Osteocyte (in vitro differentiated cells): ENCODE results near the gene HOMER2. TPM values are rescaled to one million over a fixed set of nuclear protein-coding genes. Genes with fewer than 3 reads are reported as not detected.

ENCODE experiments used
- DNase-seq: peaks from one replicate; pipeline ENCODE4 v3.0.0; 2021; ENCODE audit warnings: mixed read lengths; ENCODE audit not compliant: unreplicated experiment; ENCODE audit errors: extremely low spot score
- H3K27ac Mint-ChIP-seq: one replicate; pipeline ENCODE4 v1.8.0; 2021; ENCODE audit warnings: mild to moderate bottlenecking, mixed read lengths; ENCODE audit not compliant: unreplicated experiment
- H3K27me3 Mint-ChIP-seq: one replicate; pipeline ENCODE4 v1.8.0; 2021; ENCODE audit warnings: mixed read lengths; ENCODE audit not compliant: unreplicated experiment
- H3K36me3 Mint-ChIP-seq: one replicate; pipeline ENCODE4 v1.8.0; 2021; ENCODE audit warnings: mixed read lengths; ENCODE audit not compliant: unreplicated experiment
- H3K4me1 Mint-ChIP-seq: one replicate; pipeline ENCODE4 v1.8.0; 2021; ENCODE audit warnings: mixed read lengths; ENCODE audit not compliant: unreplicated experiment
- H3K4me3 Mint-ChIP-seq: one replicate; pipeline ENCODE4 v1.8.0; 2021; ENCODE audit warnings: mild to moderate bottlenecking, moderate library complexity, mixed read lengths; ENCODE audit not compliant: unreplicated experiment
- H3K9me3 Mint-ChIP-seq: one replicate; pipeline ENCODE4 v1.8.0; 2021; ENCODE audit warnings: mixed read lengths; ENCODE audit not compliant: unreplicated experiment
- total RNA-seq: library from RNA; stranded (reverse); gene quantifications from 2 replicates; pipeline ENCODE4 v1.2.1, GENCODE V29; 2021
- TF ChIP-seq, protein P1 (sequence below): fragments of 200-600 bp; sonication (generic); IDR thresholded peaks from 2 replicates; pipeline ENCODE4 v1.5.0; 2021; ENCODE audit warnings: antibody characterized with exemption, mild to moderate bottlenecking, moderate library complexity

Gene HOMER2
- total RNA-seq, 1 donor from 2014 or later, result 6.3 TPM

DNA sequence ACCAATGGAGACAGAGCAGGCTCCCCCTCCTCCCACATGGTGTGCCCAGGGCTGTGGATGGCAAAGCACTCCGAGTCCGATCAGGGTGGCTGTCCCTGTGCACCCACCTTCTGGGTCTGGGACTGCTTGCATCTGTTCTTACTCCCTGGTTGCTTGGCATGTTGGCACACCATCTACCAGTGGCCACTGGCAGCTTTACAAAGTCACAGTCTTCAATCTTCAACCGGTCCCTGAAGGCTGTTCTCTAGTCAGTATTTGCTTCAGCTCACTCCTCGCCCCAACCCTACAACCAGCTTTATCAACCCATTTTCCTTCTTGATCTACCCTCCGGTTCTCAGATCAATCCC, 14.8 kb downstream of the HOMER2 start:
- H3K9me3 Mint-ChIP-seq, result no peaks in the 10 kb centered on the region
- H3K4me3 Mint-ChIP-seq, result no peak overlapping the region
- no peaks in the 10 kb centered on the region for H3K27me3 Mint-ChIP-seq
- DNase-seq, result no peak
- H3K4me1 Mint-ChIP-seq, result no peaks in the 10 kb centered on the region
- no peak overlapping the region for H3K27ac Mint-ChIP-seq
- H3K36me3 Mint-ChIP-seq, result no peaks in the 10 kb centered on the region
- TF ChIP-seq, protein P1, sequence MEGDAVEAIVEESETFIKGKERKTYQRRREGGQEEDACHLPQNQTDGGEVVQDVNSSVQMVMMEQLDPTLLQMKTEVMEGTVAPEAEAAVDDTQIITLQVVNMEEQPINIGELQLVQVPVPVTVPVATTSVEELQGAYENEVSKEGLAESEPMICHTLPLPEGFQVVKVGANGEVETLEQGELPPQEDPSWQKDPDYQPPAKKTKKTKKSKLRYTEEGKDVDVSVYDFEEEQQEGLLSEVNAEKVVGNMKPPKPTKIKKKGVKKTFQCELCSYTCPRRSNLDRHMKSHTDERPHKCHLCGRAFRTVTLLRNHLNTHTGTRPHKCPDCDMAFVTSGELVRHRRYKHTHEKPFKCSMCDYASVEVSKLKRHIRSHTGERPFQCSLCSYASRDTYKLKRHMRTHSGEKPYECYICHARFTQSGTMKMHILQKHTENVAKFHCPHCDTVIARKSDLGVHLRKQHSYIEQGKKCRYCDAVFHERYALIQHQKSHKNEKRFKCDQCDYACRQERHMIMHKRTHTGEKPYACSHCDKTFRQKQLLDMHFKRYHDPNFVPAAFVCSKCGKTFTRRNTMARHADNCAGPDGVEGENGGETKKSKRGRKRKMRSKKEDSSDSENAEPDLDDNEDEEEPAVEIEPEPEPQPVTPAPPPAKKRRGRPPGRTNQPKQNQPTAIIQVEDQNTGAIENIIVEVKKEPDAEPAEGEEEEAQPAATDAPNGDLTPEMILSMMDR, result no peak

DNA sequence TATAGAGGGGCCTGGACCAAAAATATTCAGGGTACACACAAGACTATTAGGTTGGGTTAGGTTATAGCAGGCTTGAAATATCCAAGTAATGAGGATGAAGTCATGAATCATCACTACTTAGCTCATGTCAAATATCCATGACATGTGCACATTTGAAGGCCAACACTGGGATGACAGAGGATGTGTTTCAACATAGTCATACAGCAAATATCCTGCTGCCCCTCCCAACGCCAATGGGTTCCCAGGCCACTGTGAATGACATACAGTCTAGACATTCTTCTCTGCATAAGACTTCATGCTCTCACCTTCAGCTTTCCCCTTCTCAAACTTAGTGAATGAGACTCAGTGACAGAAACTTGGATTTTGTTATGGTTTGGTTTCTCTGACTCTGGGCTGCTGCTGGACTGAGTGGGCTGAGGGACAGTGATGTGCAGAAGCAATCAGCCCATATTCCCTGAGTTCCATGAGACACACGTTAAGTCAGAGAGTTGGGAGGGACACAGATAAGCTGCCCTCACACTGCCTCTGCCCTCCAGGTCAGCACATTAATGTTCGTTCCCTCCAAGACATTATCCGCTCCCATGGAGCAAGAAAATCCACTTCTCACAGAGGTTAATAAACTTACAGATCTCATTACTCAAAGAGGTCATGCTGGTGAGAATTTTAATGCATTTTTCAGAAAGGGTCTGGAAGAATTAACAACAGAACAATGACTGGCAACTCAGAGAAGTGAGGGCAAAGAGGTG, 15.4 kb downstream of the HOMER2 start:
- Mint-ChIP-seq H3K27me3 (no peaks in the 10 kb centered on the region), H3K4me1 (no peaks in the 10 kb centered on the region), H3K27ac (no peak overlapping the region), H3K36me3 (no peaks in the 10 kb centered on the region), H3K9me3 (no peaks in the 10 kb centered on the region), H3K4me3 (no peak overlapping the region)
- TF ChIP-seq, protein P1, result no peak
- DNase-seq, result no peak

- H3K27me3 Mint-ChIP-seq, result no peaks in the 10 kb centered on the region
- H3K36me3 Mint-ChIP-seq, result no peaks in the 10 kb centered on the region
- H3K9me3 Mint-ChIP-seq, result no peaks in the 10 kb centered on the region
- no peak for DNase-seq
- no peak overlapping the region for H3K4me3 Mint-ChIP-seq
- H3K4me1 Mint-ChIP-seq, result no peaks in the 10 kb centered on the region
- no peak overlapping the region for H3K27ac Mint-ChIP-seq
- TF ChIP-seq, protein P1, result no peak
Measured at GRCh38 chr15:82935382-82935781, 17.1 kb downstream of the HOMER2 start.

DNA sequence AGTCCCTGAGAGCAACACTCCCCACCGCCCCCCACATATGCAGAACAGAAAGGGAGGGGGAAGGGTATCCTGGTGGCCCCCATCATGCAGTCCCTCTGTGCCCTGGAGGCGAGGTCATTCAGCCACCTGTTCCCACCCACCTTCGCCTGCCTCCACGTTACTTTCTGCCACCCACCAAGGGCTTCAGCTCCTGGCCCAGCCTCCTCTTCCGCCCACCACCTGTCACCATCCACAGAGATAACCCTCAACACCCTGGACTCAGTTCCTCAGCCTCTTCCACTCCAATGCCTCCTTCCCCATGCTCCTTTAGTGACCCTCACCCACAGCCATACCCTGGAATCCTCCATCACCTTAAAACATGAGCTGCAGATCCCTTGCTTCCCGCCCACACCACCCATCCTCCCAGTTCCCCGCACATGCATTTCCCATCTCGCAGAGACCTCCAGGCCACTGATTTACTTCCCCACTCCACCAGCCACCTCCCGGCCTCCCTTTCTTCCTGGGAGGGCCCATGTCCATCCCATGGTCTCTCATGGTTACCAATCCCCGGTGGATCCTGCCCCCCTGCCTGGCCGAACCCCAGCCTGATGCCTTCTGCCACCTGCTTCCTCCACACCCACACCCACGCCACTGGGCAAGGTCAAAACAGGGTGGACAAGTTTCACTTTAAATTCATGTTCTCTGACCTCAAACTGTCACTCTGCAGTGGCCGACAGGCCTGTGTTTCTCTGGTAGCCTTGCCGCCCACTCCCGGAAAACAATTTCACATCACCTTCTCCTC, 18.2 kb downstream of the HOMER2 start:
- Mint-ChIP-seq H3K9me3 (no peaks in the 10 kb centered on the region), H3K36me3 (no peaks in the 10 kb centered on the region), H3K27me3 (no peaks in the 10 kb centered on the region), H3K27ac (no peak overlapping the region), H3K4me1 (no peaks in the 10 kb centered on the region), H3K4me3 (no peak overlapping the region)
- no peak for DNase-seq
- TF ChIP-seq, protein P1, result no peak

DNA sequence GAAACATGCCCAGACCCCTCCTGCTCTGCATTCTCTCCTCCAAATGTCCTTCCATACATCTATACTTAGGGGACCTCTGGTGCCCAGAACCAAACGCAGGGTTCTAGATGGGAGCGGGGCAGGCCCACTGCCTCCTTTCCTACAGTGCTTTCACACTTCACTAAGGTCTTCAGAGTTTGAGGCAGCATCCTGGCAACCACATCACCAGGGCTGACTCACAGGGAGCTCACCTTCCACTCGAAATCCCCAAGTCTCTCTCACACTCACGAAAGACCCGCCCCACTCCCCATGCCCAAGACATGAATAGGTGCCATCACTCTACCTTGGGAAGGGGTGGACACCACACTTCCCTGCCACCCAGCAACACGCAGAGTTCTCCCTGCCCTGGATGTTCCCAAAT, 18.9 kb downstream of the HOMER2 start:
- no peaks in the 10 kb centered on the region for H3K36me3 Mint-ChIP-seq
- H3K27me3 Mint-ChIP-seq, result no peaks in the 10 kb centered on the region
- H3K4me3 Mint-ChIP-seq, result no peak overlapping the region
- DNase-seq, result no peak
- no peaks in the 10 kb centered on the region for H3K4me1 Mint-ChIP-seq
- H3K27ac Mint-ChIP-seq, result no peak overlapping the region
- TF ChIP-seq, protein P1, result no peak
- no peaks in the 10 kb centered on the region for H3K9me3 Mint-ChIP-seq
